Activated T-cell treated with anti-CD3 and anti-CD28 coated beads, Interleukin-2, amount 50 U/mL, for 4 hours (primary cell): ENCODE results near the gene CYTH3. TPM values are rescaled to one million over a fixed set of nuclear protein-coding genes. Genes with fewer than 3 reads are reported as not detected.

ENCODE experiments used
- ATAC-seq, 2 donors: fragments of 200-7000 bp; cut with Tn5 transposase; one replicate each; pipeline ENCODE4 v1.10.0; 2021
- DNase-seq: peaks from one replicate; pipeline ENCODE4 v3.0.0-alpha.2; 2020
- H3K27me3 Mint-ChIP-seq: one replicate; pipeline ENCODE4 v1.8.0; 2021; ENCODE audit warnings: low read depth, mixed read lengths
- H3K36me3 Mint-ChIP-seq: one replicate; pipeline ENCODE4 v1.8.0; 2022; ENCODE audit warnings: mixed read lengths; ENCODE audit not compliant: insufficient read depth
- H3K4me1 Mint-ChIP-seq: one replicate; pipeline ENCODE4 v1.8.0; 2021; ENCODE audit warnings: low read depth, mixed read lengths
- H3K4me3 Mint-ChIP-seq: one replicate; pipeline ENCODE4 v1.8.0; 2021; ENCODE audit warnings: mild to moderate bottlenecking, moderate library complexity, mixed read lengths
- H3K9me3 Mint-ChIP-seq: one replicate; pipeline ENCODE4 v1.8.0; 2021; ENCODE audit warnings: mixed read lengths
- total RNA-seq, 3 donors: library from RNA; stranded (reverse); gene quantifications; one replicate each; pipeline ENCODE4 v1.2.1, GENCODE V29; 2021

CYTH3 gene
- total RNA-seq, 3 donors from 2014 or later, result 3.6 to 9.9 (median 4.6) TPM

DNA sequence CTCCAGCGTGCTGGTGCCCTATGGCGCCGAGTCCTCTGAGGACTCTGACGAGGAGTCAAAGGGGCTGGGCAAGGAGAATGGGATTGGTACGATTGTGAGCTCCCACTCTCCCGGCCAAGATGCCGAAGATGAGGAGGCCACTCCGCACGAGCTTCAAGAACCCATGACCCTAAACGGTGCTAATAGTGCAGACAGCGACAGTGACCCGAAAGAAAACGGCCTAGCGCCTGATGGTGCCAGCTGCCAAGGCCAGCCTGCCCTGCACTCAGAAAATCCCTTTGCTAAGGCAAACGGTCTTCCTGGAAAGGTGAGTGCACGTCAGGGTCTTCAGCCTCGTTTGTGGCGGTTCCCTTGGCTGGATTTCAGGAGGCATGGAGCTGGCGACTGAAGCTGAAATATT lies 122.4 kb downstream of the CYTH3 start:
- Mint-ChIP-seq H3K27me3 (no peaks in the 10 kb centered on the region), H3K4me3 (no peak overlapping the region), H3K4me1 (no peaks in the 10 kb centered on the region), H3K36me3 (peaks cover 62% of the 10 kb centered on the region), H3K9me3 (no peaks in the 10 kb centered on the region)
- ATAC-seq (no peak), DNase-seq (no peak)

DNA sequence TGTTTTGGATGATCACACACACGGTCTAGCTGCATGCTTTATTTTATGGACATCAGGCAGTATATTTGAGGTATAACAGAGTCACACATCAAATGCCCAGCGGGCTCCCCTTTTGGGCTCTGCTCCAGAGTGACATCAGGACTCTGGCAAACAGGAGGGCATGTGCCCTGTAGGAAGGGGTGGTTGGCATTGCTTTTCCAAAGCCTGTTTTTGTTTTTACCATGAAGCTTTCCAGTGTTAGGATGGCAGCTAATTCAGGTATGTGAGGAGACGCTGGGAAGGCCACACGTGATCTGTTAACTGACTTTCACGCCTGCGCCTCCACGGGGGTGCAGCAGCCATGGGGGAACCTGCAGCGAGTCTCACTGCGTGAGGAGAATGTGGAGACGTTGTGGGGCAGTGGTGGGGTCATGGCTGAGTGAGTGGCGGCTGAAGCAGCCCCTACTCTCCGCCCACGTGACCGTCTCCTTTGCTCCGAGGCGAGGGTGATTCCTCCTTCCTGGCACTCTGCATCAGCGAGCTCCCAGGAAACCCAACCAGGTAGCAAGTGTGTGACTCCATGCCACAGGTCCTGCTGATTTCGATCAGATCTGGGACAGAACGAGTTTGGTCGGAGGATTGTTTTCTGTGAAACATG lies 123.6 kb downstream of the CYTH3 start:
- Mint-ChIP-seq H3K27me3 (no peaks in the 10 kb centered on the region), H3K36me3 (peaks cover 64% of the 10 kb centered on the region), H3K4me3 (no peak overlapping the region), H3K9me3 (no peaks in the 10 kb centered on the region), H3K4me1 (no peaks in the 10 kb centered on the region)
- DNase-seq (no peak), ATAC-seq (no peak)

DNA sequence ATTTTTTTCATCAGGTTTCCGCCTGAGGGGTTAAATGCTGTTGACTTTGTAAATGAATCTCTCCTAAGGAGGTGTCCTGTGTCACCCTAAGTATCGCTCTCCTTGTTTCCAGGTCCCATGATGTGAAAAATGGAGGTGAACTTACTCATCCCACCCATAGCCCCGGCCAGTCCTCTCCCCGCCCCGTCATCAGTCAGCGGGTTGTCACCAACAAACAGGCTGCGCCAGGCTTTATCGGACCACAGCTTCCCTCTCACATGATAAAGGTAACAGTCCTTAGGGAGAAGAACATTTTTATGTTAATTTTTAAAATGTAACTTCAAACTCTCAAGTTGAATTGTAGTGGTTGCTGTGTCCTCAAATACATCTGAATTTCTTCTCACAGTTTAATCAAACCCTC lies 124.8 kb downstream of the CYTH3 start:
- Mint-ChIP-seq H3K9me3 (no peaks in the 10 kb centered on the region), H3K27me3 (no peaks in the 10 kb centered on the region), H3K4me1 (no peaks in the 10 kb centered on the region), H3K4me3 (no peak overlapping the region), H3K36me3 (peaks cover 62% of the 10 kb centered on the region)
- ATAC-seq (no peak), DNase-seq (no peak)

DNA sequence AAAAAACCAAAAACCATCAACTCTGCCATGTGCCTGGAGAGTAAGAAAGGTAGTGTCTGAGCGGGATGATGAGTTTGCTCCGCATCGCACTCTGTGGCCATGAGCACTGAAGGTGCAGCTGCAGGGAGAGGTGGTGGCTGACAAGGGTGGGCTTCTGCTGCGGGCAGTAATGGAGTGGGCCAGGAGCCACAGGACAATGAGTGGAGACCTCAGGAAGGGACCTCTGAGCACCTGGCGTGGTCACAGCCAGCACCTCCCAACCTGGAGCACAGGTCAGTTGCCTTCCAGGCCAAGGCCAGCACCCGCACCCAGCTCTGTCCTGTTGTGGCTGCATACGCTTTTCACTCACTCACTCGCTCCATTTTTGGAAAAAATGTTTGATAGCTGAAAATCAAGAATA lies 125.8 kb downstream of the CYTH3 start:
- Mint-ChIP-seq H3K4me1 (no peaks in the 10 kb centered on the region), H3K36me3 (peaks cover 57% of the 10 kb centered on the region), H3K4me3 (no peak overlapping the region), H3K27me3 (no peaks in the 10 kb centered on the region), H3K9me3 (no peaks in the 10 kb centered on the region)
- no peak for ATAC-seq
- no peak for DNase-seq

DNA sequence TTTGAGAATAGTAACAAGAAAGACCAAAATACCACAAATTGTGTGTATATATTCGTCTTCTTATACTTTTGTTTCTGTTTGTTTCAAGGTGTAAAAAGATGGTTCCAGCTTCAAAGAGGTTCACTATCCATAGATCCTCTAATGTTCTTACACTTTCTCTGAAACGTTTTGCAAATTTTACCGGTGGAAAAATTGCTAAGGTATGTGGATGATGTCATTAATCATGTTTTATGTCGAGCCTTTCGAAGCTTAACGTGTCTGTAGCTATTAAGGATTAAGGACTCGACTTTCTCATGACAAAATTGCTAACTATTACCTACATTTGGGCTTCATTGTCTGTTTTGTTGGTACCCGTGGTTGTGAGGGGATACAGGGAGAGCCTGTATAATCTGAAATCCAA lies 128.4 kb downstream of the CYTH3 start:
- H3K4me3 Mint-ChIP-seq, result no peak overlapping the region
- no peaks in the 10 kb centered on the region for H3K9me3 Mint-ChIP-seq
- no peaks in the 10 kb centered on the region for H3K4me1 Mint-ChIP-seq
- DNase-seq (no peak), ATAC-seq (no peak)
- no peaks in the 10 kb centered on the region for H3K27me3 Mint-ChIP-seq
- peaks cover 54% of the 10 kb centered on the region for H3K36me3 Mint-ChIP-seq

DNA sequence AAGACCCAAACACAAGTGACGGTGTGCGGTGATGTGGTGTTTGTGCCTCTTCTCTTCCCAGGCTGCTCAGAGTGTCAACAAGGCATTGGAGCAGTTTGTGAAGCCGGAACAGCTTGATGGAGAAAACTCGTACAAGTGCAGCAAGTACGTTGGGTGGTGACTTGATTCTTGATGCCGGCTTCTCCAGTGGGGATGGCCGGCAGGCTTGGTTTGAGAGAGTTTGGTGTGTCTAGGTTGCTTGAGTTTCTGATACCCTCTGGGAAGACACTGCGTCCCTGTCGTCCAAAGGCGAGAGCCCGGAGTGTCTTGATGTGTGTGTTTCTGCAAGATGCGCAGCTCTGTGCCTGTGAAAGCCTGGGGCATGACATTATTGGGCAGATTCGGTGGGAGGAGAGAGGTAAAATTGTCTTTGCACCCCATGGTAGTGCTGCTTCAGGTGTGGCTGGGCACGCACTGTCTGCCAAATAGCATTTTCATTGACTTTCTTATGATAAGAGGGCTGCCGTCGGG lies 129.5 kb downstream of the CYTH3 start:
- Mint-ChIP-seq H3K4me1 (no peaks in the 10 kb centered on the region), H3K36me3 (peaks cover 48% of the 10 kb centered on the region), H3K9me3 (no peaks in the 10 kb centered on the region)

DNA sequence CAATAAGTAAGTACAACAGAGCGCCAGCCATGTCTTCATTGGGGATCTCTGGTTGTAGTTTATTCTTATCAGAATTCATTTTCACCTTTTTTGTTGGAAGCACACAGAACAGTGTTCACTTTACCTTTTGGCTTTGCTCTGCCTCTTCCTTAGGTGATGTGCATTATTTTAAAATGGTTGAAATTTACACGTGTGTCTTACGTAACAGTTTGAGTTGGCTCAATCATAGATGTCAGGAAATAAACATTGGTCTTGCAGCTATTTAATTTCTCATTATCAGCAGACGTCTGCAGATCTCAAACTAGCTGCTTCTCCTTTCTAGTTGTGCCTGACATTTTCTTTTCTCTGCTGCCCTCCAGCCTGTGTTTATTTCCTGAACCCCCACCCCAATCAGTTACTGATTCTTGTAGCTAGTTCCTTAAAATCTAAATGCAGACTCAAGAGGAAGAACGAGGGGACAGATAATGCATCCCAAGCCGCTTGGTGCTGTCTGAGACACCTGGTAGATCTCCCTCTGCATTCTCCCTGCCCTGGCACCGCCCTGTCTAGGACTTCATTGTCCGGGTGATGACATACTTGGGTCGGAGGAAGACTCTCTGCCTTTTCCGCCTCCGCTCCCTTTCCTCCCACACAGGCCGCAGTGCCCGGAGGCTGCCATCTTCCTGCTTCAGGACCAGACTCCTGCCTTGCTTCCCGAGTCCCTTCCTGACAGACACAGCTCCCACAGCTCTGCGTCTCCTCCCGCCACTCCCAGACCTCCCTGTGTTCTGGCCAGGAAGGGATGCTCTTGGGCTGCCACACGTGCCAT lies 133.0 kb downstream of the CYTH3 start:
- no peak overlapping the region for H3K4me3 Mint-ChIP-seq
- H3K4me1 Mint-ChIP-seq, result peaks cover 1% of the 10 kb centered on the region
- DNase-seq, result no peak
- H3K27me3 Mint-ChIP-seq, result no peaks in the 10 kb centered on the region
- peaks cover 26% of the 10 kb centered on the region for H3K36me3 Mint-ChIP-seq
- H3K9me3 Mint-ChIP-seq, result no peaks in the 10 kb centered on the region
- no peak for ATAC-seq

More for the DNA sequence above, 129.5 kb downstream of the CYTH3 start:
- ATAC-seq (no peak), DNase-seq (no peak)
- Mint-ChIP-seq H3K4me3 (no peak overlapping the region), H3K27me3 (no peaks in the 10 kb centered on the region)

DNA sequence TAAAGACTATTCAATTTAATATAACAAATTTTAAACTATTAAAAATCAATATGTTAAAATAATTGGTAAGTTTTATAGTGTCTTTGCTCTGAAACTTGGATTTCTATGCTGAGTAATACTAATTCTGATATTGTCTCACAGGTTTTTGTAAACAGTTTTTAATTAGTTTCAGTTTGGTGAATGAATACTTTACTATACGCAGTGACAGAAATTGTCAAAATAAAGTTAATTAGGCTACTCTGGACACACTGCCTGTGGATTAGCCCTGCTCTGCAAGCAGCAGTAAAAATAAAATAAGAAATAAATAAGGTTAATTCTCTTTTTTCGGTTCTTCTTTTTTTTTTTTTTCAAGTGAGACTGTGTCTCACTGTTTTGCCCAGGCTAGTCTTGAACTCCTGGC lies 135.9 kb downstream of the CYTH3 start:
- ATAC-seq, result no peak
- H3K36me3 Mint-ChIP-seq, result peaks cover 21% of the 10 kb centered on the region
- H3K4me1 Mint-ChIP-seq, result peaks cover 4% of the 10 kb centered on the region
- no peak for DNase-seq
- no peak overlapping the region for H3K4me3 Mint-ChIP-seq
- no peaks in the 10 kb centered on the region for H3K9me3 Mint-ChIP-seq
- H3K27me3 Mint-ChIP-seq, result no peaks in the 10 kb centered on the region

DNA sequence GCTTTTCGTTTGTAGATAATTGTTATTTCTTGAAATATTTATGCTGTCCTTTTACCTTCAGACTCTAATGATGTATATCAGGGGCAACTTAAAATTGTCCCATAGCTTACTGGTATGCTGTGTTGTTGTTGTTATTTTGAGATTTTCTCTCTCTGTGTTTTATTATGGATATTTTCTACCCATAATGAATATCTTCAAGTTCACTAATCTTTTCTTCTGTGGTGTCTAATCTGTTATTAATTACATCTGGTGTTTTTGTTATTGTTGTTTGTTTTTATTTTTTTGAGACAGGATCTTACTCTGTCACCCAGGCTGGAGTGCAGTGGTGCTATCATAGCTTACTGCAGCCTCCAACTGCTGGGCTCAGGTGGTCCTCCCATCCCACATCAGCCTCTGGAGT lies 139.2 kb downstream of the CYTH3 start:
- Mint-ChIP-seq H3K27me3 (no peaks in the 10 kb centered on the region), H3K36me3 (peaks cover 21% of the 10 kb centered on the region), H3K4me1 (peaks cover 4% of the 10 kb centered on the region), H3K9me3 (no peaks in the 10 kb centered on the region), H3K4me3 (no peak overlapping the region)
- ATAC-seq (no peak), DNase-seq (no peak)

DNA sequence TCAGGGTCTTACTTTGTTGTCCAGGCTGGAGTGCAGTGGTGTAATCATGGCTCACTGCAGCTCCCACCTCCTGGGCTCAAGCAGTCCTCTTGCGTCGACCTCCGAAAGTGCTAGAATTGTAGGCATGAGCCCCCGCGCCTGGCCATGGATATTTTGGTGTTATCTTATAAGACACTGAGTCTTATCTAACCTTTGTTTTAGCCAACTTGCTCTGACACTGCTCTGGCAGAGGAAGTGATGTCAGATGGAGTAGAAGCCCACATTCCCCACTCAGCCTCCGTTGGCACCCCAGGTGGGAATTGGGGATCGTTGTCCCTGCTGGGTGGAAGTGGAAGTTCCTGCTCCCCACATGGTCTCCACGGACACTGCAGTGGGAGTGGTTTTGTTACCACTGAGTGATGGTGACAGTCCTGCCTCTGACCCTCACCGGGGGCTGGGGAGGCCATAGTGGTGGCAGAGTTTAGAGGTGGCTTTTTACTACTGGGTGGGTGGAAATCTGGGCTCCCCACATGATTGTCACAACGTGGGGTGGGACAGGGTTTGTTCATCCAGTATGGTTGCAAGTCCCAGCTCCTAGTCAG lies 142.3 kb downstream of the CYTH3 start:
- H3K4me1 Mint-ChIP-seq, result peaks cover 8% of the 10 kb centered on the region
- H3K27me3 Mint-ChIP-seq, result no peaks in the 10 kb centered on the region
- ATAC-seq (no peak), DNase-seq (no peak)
- no peak overlapping the region for H3K4me3 Mint-ChIP-seq
- H3K9me3 Mint-ChIP-seq, result no peaks in the 10 kb centered on the region
- peaks cover 34% of the 10 kb centered on the region for H3K36me3 Mint-ChIP-seq

DNA sequence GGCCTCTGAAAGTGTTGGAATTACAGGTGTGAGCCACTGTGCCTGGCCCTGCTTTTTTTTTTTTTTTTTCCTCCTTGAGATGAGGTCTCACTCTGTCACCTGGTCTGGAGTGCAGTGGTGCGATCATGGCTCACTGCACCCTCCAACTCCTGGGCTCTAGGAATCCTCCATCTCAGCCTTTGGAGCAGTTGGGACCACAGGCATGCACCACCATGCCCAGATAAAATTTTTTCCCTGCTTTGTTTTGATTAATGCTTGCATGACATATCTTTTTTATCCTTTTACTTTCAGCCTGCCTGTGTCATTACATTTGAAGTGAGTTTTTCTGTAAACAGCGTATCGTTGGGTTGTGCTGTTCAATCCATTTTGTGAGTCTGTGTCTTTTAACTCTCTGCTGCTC lies 144.2 kb downstream of the CYTH3 start:
- Mint-ChIP-seq H3K9me3 (no peaks in the 10 kb centered on the region), H3K27me3 (no peaks in the 10 kb centered on the region), H3K4me1 (peaks cover 5% of the 10 kb centered on the region), H3K36me3 (peaks cover 38% of the 10 kb centered on the region), H3K4me3 (no peak overlapping the region)
- ATAC-seq, result no peak
- no peak for DNase-seq

DNA sequence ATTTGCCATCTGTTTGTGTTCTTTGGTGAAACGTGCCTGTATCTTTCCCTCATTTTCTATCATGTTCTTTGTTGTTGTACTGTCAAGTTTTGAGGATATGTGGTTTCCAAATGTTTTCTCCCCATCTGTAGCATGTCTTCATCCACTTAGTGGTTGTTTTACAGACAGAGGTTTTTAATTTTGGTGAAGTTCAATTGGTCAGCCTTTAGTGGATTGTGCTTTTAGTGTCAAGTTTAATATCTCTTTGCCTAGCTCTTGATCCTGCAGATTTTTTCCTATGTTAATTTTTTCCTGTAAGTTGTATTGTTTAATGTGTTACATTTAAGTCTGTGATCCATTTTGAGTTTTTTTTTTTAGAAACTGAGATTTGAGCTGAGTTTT lies 145.3 kb downstream of the CYTH3 start:
- Mint-ChIP-seq H3K27me3 (no peaks in the 10 kb centered on the region), H3K4me3 (no peak overlapping the region), H3K4me1 (peaks cover 4% of the 10 kb centered on the region), H3K36me3 (peaks cover 41% of the 10 kb centered on the region), H3K9me3 (peaks cover under 1% of the 10 kb centered on the region)
- ATAC-seq (no peak), DNase-seq (no peak)

DNA sequence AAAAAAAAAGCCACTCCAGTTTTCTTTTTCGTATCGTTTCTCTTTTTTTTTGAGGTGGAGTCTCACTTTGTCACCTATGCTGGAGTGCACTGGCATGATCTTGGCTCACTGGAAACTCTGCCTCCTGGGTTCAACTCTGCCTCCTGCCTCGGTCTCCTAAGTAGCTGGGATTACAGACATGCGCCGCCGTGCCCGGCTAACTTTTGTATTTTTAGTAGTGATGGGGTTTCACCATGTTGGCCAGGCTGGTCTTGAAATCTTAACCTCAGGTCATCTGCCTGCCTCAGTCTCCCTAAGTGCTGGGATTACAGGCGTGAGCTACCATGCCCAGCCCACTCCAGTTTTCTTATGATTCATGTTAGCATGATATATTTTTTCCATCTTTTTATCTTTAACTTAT lies 148.6 kb downstream of the CYTH3 start:
- no peaks in the 10 kb centered on the region for H3K27me3 Mint-ChIP-seq

DNA sequence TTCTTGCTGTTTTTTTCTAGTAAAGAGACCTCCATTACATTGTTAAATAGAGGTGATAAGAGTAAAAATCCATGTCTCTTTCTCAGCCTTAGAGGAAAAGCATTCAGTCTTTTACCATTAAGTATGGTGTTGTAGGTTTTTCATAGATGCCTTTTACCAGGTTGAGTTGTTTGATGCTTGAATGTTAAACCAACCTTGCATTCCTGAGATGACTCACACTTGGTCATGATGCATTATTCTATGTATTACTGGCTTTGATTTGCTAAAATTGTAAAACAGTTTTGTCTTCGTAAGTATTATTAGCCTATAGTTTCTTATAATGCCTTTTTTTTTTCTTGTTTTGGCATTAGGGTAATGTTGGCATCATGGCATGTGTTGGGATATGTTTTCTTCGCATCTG lies 151.3 kb downstream of the CYTH3 start:
- peaks cover 12% of the 10 kb centered on the region for H3K9me3 Mint-ChIP-seq
- peaks cover 13% of the 10 kb centered on the region for H3K4me1 Mint-ChIP-seq
- ATAC-seq (no peak), DNase-seq (no peak)
- no peaks in the 10 kb centered on the region for H3K27me3 Mint-ChIP-seq
- H3K36me3 Mint-ChIP-seq, result peaks cover 55% of the 10 kb centered on the region
- no peak overlapping the region for H3K4me3 Mint-ChIP-seq

More for the DNA sequence above, 148.6 kb downstream of the CYTH3 start:
- H3K9me3 Mint-ChIP-seq, result peaks cover 12% of the 10 kb centered on the region
- peaks cover 4% of the 10 kb centered on the region for H3K4me1 Mint-ChIP-seq
- H3K4me3 Mint-ChIP-seq, result no peak overlapping the region
- ATAC-seq, result no peak
- no peak for DNase-seq
- peaks cover 50% of the 10 kb centered on the region for H3K36me3 Mint-ChIP-seq

DNA sequence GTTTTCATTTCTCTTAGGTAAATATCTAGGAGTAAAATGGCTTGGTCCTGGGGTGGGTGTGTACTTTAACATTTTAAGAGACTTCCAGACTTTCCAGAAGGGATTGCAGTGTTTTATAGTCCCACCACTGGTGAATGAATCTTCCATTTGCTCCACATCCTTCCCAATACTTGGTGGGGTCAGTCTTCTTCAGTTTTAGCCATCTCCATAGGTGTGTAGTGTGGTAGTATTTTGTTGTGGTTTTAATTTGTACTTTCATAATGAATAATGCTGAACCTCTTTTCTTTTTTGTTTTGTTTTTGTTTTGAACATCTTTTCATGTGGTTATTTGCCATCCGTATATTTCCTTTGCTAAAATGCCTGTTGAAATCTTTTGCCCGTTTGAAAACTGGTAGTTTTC lies 154.9 kb downstream of the CYTH3 start:
- DNase-seq (no peak), ATAC-seq (no peak)
- H3K27me3 Mint-ChIP-seq, result no peaks in the 10 kb centered on the region

More for the DNA sequence above, 154.9 kb downstream of the CYTH3 start:
- peaks cover 57% of the 10 kb centered on the region for H3K36me3 Mint-ChIP-seq
- peaks cover 12% of the 10 kb centered on the region for H3K9me3 Mint-ChIP-seq
- H3K4me3 Mint-ChIP-seq, result no peak overlapping the region
- H3K4me1 Mint-ChIP-seq, result peaks cover 15% of the 10 kb centered on the region
